HG03432 (cell line): ENCODE measurements around the gene PELI3.
A peak's percentile ranks its signal among the peaks of the same experiment; 100 is the strongest.
"Not testable (repeated sequence)": the region's sequence is repeated elsewhere in the genome, so short reads cannot be mapped to it uniquely, and the experiment has no call there.

Source experiments
- ATAC-seq: cut with Tn5 transposase; IDR thresholded peaks from one replicate; pipeline ENCODE4 v1.9.1; 2021; ENCODE audit warnings: mild to moderate bottlenecking, moderate library complexity; ENCODE audit not compliant: unreplicated experiment

The PELI3 gene

DNA sequence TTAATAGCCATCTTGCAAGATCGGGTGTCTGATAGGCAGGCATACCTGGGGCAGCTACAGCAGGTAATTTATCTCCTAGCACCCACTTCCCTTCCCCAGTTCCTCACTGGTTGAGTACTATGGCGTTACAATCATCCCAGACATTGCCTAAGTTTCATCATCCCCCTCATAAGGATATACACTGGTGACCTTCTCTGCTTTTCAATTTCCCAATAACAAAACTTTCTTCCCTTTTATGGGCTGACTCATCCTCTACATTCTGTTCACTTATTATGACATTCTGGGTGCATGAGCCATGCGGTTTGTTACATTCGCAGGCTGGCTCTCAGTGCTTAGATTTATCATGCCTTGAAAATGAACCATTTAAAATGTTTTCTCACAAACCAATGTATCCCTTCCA, 23.1 kb upstream of the PELI3 start:
- no peak for ATAC-seq

DNA sequence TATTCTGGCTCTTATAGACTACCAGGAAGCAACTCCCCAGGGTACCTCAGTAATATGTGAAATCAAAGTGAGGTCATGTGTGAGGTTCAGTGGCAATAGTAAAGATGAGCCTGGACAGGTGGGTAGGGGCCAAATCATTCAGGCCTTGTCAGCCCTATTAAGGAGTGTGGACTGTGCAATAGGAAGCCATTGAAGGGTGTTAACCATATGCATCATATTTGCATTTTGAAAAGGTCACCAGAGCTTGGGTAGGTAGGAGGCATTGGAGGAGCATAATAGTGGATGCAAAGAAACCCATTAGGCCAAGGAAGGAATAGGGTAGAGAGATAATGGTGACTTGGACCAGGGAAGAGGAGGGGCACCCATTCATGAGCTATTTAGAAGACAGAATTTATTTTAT, 19.7 kb upstream of the PELI3 start:
- ATAC-seq, result no peak

DNA sequence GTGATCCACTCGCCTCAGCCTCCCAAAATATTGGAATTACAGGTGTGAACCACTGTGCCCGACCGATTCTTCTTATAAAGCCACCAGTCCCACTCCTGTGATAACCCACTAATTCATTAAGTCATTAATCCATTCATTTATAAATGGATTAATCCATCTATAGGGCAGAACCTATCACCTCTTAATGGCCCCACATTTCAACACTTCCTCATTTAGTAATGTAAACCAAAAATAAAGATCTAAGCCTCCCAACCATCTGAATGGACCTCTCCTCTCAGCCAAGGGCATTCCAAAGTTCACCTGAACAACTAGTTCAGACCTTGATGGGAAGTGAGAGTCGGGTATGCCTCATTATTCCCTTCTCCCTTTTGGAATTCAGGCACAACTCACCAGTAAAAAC, 18.2 kb upstream of the PELI3 start:
- ATAC-seq, result no peak

DNA sequence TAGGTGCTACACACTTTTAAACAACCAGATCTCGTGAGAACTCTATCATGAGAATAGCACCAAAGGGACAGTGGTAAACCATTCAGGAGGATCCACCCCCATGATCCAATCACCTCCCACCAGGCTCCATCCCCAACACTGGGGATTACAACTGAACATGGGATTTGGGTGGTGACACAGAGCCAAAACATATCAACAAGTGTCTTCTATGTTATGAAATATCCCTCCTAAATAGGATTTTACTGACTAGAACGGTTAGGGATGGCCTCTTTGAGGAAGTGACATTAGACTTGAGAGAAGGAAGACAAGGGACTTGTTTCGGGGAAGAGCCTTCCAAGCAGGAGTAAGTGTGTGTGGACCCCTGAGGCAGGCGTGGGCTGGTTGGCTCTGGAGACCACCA, 16.1 kb upstream of the PELI3 start:
- ATAC-seq, result no peak

DNA sequence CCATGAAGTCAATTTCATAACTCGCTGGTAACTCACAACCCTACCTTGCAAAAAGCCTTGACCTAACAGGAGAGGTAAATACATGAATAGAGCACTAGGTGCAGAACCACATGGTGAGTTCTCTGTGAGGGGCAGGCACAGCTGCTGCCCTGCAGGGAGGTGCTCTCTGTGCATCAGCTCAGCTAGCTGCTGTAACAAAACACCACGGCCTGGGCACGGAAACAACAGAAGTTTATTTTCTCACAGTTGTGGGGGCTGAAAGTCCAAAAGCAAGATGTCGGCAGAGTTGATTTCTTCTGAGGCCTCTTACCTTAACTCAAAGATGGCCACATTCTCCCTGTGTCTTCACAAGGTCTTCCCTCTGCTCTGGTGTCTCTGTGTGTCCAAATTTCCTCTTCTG, 15.0 kb upstream of the PELI3 start:
- no peak for ATAC-seq

DNA sequence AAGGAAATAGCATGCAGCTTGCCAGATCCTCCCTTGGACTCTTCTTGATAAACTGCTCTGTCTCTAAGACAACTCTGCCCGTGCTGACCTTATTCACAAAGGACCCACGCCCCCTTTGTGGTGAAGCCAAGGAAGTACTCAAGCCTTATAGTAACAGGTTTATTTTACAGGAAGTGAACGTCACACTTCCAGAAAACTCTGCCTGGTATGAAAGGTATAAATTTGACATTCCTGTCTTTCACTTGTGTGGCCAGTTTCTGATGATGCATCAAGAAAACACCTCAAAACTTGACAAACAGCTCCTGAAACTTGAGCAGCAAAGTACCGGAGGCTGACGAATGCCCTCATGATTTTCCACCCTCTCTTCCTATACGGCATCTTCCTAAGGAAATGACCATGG, 12.5 kb upstream of the PELI3 start:
- ATAC-seq, result no peak

DNA sequence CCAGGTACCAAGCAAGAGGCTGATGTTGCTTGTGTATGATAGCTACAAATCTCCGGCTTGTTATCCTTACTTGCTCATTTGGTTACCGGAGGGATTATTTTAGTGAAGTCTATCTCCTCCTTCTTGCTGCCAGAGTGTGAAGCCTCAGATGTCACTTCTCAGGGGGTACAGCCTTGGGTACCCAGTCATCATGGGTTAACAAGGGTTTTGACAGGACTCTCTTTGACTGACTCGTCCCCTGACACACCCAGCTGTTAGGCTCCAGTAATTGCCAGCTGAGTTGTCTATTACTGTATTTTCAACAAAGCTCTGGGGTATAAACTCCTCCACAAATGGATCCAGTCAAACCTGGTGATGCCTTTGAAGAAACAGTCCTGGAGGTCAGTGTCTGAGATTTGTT, 11.9 kb upstream of the PELI3 start:
- no peak for ATAC-seq

DNA sequence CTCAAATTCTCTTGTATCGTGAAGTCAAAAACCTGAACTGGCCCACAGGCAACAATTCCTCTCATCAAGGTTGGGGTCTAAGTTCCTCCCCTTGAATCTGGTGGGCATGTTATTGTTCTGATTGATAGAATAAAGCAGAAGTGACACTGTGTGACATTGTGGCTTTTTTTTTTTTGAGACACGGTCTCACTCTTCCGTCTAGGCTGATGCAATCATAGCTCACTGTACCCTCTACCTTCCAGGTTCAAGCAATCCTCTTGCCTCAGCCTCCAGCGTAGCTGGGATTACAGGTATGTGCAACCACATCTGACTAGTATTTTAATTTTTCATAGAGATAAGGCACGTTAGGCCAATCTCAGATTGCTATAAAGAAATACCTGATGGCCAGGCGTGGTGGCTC, 8.9 kb upstream of the PELI3 start:
- ATAC-seq, result no peak

DNA sequence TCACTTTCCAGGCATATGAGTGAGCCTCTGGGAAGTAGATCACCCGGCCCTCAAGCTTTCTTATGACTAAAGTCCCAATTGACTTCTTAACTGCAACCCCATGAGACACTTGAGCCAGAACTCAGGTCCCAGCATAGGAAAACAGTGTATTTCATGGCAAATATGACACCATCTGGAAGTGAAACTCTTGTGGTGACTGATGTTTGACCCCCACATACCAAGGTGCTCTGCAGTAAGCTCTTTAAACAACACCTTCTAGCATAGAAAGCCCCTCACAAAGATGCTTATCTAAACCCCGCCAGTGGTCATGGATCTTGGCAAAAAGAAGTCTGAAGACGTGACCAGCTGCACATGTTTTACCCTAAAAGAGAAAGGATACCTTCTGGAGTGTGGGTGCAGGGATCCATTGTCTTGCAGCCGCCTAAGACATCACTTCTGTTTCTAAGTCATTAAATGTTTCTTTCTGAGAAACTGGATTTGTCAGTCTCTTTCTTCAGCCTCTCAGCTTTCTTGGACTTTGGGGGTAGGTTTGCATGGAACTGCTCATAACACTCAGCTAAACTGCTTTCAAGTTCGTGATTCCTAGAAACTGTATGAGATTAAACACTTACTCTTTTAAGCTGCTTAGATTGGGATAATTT, 7.4 kb upstream of the PELI3 start:
- ATAC-seq, result no peak

DNA sequence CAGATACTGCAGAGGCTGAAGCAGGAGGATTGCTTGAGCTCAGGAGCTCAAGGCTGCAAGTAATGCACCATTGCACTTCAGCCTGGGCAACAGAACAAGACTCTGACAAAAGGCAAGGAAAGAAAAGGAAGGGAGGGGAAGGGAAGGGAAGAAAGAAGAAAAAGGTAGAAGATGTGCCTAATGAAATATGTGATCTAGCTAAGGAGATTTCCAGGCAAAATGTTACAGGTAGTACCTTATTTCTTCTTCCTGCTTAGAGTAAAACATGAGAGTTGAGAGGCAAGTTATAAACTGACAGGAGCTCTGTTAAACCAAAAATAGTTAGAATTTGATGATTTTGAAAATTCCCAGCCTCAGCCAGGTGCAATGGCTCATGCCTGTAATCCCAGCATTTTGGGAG, 4.7 kb upstream of the PELI3 start:
- ATAC-seq, result no peak

DNA sequence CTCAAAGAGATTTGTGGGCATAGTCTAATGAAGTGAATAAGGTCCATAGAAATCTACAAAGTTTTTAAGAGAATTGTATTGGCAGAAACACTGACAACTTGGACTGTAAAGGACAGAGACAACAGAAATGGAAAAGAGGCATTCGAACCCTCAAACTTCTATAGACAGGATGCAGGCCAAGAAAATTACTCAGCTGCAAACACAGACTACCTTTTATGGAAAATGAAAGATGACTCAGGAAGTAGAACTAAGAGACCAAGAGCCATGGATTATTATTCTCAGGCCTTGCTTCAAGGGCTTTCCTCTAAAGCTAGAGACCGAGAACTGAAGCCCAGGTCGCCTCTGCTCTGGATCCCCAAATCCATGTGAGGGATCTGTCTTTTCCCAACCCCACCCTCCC, 3.8 kb upstream of the PELI3 start:
- ATAC-seq, result no peak

DNA sequence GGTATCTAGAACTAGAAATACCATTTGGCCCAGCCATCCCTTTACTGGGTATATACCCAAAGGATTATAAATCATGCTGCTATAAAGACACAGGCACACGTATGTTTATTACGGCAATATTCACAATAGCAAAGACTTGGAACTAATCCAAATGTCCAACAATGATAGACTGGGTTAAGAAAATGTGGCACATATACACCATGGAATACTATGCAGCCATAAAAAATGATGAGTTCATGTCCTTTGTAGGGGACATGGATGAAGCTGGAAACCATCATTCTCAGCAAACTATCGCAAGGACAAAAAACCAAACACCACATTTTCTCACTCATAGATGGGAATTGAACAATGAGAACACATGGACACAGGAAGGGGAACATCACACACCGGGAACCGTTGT, 2.6 kb upstream of the PELI3 start:
- ATAC-seq, result not testable (repeated sequence)

DNA sequence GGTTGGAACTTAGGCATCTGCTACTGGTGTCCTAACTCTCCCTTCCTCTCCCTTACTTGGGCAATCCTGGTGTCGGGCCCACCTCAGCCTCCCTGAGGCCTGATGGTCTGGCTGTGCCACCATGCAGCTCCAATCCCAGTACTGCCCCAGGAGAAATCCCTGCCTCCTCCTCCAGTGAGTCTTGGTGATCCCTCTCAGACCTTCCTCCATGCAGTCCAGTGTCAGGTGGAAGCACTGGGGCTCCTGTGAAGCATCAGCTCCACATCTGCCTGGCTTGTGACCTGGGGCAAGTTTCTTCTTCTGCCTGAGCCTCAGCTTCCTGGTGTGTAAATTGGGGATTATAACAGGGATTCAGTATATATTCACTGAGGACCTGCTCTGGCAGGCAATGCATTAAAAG, 1.8 kb upstream of the PELI3 start:
- ATAC-seq, result no peak

DNA sequence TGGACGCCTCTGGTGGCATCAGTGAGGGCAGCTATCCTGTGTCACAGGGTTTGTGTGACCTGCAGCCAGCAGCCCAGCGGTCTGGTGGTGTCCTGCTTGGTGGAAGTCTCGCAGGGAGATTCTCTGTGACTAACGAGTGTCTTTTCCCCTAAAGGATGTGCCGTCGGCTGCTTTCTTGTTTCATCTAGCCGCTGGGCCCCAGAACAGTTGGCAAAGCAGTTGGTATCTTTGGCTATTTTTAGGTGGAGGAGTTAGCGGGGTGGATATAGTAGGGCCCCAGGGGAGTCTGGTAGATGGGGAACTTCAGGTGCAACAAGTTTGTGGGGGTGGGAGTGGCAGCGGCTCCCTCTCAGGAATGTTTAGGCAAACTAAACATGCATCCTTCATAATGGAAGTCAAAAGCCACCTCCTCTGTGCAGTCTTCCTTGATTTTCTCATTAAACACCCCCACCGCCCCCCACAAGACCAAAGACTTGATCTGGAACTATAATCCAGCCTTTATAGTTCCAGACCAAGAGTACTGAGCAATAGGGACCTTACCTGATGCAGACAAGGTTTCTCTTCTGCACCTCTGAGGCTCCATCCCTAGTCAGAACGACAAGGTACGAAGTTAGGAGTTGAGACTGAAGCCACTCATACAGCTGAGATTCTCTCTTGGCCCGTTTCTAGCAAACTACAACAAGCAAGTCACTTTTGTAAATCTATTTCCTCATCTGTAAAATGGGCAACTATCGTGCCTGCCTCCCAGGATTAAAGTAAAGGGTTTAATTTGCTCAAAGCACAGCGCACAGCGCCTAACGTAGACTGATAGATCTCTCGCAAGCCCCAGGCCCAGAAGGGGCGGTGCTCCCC, 1.1 kb upstream of the PELI3 start:
- ATAC-seq, result no peak

DNA sequence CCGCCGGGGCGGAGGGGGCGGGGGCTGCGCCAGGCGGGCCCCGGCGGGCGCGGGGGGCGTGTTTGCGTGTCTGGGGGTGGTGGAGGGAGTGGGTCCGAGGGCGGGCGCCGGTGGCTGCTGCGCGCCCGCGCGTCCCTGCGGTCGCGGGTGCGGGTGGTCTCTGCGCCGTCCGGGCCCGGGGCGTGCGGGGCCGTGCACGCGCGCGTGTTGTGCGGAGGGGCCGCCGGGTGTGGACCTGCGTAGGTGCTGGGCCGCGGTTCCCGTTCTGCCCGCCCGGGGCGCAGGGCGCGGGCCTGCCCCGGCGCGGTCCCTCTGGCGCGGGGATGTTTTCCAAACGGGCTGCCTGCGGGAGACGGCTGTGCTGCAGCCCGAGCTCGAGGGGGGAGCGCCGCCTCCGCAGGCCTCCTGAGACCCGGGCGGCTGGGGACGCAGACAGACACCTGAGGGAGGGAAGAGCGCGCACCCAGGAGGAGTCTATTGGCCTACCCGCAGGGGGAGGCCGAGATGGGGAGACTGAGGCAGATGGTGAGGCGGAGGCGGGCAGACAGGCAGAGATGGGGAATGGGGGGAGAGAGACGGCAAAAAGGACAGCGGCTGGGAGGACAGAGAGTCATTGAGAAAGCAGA, 442 bp downstream of the PELI3 start:
- peak; percentile 38 for ATAC-seq

DNA sequence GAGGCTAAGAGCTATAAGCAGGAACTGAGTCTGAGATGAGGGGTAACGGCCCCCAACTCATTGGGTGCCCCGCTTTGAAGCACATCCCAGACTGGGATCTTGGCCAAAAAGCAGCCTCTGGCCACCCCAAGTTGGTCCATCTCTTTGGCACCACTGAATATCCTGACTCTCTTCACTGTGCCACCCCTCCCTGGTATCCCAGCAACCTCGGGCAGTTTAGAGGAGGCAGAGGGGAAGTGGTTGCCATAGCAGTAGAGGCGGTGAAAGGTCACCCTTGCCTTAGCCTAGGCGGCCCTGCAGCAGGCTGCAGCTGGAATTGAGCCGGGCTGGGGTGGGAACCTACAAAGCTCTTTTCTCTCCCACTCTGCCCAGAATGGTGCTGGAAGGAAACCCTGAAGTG, 1.1 kb downstream of the PELI3 start:
- no peak for ATAC-seq

DNA sequence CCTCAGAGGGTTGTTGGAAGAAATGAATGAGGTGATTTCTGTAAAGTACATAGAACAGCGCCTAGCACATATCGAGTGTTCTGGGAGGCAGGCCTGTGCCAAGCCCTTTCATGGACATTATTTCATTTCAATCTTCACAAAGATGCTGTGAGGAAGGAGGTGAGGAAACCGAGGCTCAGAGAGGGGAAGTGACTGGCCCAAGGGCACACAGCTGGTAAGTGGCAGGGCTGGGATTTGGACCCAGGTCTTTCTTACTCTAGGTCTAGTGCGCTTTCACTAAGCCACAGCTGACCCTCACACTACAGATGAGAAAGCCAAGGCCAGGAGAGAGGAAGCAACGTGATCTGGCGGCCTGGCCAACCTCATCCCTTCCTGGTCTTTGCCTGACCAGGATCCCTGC, 2.0 kb downstream of the PELI3 start:
- ATAC-seq, result no peak

DNA sequence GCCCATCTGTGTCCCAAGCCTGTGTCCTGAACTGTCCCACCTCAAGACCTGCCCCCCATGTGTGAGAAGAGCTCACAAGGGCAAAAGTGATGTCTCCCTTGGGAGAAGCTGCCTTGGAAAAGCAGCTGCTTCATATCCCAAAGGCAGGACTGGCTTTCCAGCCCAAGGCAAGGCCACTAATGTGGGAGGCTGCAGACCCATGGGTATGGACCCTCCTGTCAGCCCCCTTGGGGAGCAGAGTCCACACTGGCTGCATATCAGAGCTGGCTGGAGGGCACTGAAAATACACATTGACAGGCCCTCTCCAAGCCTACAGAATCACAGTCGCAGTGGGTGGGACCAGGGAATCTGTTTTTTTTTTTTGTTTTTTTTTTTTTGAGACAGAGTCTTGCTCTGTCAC, 2.7 kb downstream of the PELI3 start:
- no peak for ATAC-seq

DNA sequence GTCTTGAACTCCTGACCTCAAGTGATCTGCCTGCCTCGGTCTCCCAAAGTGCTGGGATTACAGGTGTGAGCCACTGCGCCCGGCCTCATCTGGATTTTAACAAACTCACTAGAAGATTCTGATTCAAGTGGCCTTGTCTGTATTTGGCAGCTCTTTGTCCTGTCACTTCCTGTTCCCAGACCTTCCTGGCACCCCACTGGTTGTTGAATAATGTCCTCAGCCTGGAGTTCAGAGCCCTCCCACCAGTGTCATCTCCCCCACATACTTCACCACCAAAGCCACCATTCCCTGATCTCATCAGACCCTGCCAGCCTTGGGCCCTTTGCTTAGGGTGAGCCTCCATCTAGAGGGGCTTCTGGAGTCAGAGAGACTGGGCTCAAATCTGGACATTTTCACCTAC, 3.3 kb downstream of the PELI3 start:
- no peak for ATAC-seq

DNA sequence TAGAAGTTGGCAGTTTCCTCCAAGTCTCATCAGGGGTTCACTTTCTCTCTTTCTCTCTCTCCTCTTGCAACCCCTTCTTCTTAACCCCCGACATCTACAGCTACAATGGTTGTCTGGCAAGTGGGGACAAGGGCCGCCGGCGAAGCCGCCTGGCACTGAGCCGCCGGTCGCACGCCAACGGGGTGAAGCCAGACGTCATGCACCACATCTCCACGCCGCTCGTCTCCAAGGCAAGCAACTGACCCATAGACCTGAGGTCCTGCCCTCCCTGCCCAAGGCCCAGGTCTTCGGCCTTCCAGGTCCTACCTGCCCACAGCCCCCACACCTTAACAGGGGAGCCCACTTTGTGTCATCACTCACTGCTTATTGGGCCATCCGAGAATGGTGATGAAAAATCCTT, 4.4 kb downstream of the PELI3 start:
- ATAC-seq, result no peak

DNA sequence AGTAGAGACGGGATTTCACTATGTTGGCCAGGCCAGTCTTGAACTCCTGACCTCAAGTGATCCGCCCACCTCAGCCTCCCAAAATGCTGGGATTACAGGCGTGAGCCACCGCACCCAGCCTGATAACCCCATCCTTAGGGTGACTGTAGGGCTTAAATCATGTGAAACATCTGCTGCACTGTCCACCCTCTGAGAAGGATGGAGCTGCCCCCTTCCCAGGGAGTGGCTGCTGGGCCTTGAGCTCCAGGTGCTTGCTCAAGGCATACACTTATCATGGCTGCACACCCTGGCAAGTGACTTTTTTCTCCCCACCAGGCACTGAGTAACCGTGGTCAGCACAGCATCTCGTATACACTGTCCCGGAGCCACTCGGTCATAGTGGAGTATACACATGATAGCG, 5.3 kb downstream of the PELI3 start:
- no peak for ATAC-seq

DNA sequence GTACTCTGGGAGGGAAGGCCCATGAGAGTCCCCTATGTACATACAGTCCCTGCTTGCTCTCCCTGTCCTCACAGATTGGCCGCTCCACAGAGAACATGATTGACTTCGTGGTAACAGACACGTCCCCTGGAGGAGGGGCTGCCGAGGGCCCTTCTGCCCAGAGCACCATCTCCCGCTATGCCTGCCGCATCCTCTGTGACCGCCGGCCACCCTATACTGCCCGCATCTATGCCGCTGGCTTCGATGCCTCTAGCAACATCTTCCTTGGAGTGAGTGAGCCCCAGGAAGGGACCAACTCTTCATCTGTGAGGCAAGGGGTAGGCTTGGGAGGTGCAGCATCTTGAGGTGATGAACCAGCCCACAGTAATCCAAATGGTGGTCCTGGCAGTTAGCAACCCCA, 6.5 kb downstream of the PELI3 start:
- ATAC-seq, result no peak
